Tibial artery (tissue), 4 donors: Measurements from ENCODE around the gene VASN.

ENCODE experiments used
- DNase-seq, 2 donors: peaks; one replicate each; pipeline ENCODE4 v3.0.0-alpha.2; 2019
- H3K27ac ChIP-seq, 2 donors: fragments of 200-600 bp; sonication (generic) in 1 of 2; 1 replicate in 1 of 2; 2 replicates in 1 of 2; pipeline ENCODE4 v1.5.1; 2018 to 2019; ENCODE audit warnings: mild to moderate bottlenecking in 1 of 2
- H3K27me3 ChIP-seq, 2 donors: fragments of 200-600 bp; sonication (generic) in 1 of 2; one replicate each; pipeline versions ENCODE4 v1.5.1 to v1.6.0; 2016 to 2019
- H3K36me3 ChIP-seq, 3 donors: fragments of 200-600 bp; sonication (generic) in 2 of 3; one replicate each; pipeline ENCODE4 v1.5.1; 2016 to 2019; ENCODE audit warnings: mild to moderate bottlenecking in 2 of 3
- H3K4me1 ChIP-seq, 4 donors: fragments of 200-600 bp; sonication (generic) in 2 of 4; 1 replicate in 3 of 4; 2 replicates in 1 of 4; pipeline ENCODE4 v1.5.1; 2016 to 2019
- H3K4me3 ChIP-seq, 2 donors: fragments of 200-600 bp; sonication (generic) in 1 of 2; 1 replicate in 1 of 2; 2 replicates in 1 of 2; pipeline ENCODE4 v1.5.1; 2018 to 2019; ENCODE audit warnings: mild to moderate bottlenecking in 2 of 2
- H3K9me3 ChIP-seq, 3 donors: fragments of 200-600 bp; sonication (generic) in 1 of 3; one replicate each; pipeline ENCODE4 v1.5.1; 2016 to 2019
- intact Hi-C: fragments of 100-400 bp; cut with DNase I; formaldehyde crosslinking; loops from one replicate; pipeline ENCODE4 v1.15.0; 2023; ENCODE audit warnings: low total_unique reads
- TF ChIP-seq, protein P1 (sequence below), 2 experiments: fragments of 200-600 bp in 1 of 2; fragments of 450-650 bp in 1 of 2; IDR thresholded peaks; one replicate each; pipeline ENCODE4 v1.5.1; 2017 to 2019; ENCODE audit warnings: antibody characterized with exemption in 2 of 2, mild to moderate bottlenecking in 1 of 2, moderate library complexity in 1 of 2

VASN gene

DNA sequence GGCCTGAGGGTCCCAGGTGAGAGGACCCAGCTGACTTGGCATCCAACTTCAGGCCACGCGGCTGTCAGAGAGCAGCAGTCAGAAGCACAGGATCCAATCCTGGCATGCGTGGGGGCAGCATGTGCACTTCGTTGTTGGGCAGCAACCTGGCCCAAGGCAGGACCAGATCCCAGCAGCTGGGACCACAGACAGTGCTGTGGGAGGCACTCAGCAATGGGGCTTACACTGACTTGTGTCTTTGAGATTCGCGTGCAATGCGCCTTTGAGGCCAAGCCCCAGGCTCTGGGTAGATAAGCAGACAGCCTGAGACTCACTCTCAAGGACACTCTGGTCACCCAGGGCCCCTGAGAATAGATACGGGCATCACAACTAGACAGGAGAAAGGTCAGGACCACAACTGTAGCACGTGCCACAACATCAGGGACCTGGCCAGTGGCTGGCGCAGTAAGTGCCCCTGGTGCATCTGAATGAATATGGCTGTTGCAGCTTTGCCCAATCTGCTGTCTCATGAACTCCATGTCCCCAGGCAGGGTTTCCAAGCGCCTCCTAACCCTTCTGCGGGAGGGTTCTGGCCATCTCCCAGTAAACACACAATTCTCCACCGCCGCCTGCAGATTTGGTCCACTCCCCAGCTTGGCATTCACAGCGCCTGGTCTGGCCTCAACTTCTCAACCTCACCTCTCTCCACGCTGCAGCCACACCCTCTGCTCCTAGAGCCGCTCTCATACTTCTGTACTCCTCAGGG, 23.7 kb upstream of the VASN start:
- TF ChIP-seq, protein P1, sequence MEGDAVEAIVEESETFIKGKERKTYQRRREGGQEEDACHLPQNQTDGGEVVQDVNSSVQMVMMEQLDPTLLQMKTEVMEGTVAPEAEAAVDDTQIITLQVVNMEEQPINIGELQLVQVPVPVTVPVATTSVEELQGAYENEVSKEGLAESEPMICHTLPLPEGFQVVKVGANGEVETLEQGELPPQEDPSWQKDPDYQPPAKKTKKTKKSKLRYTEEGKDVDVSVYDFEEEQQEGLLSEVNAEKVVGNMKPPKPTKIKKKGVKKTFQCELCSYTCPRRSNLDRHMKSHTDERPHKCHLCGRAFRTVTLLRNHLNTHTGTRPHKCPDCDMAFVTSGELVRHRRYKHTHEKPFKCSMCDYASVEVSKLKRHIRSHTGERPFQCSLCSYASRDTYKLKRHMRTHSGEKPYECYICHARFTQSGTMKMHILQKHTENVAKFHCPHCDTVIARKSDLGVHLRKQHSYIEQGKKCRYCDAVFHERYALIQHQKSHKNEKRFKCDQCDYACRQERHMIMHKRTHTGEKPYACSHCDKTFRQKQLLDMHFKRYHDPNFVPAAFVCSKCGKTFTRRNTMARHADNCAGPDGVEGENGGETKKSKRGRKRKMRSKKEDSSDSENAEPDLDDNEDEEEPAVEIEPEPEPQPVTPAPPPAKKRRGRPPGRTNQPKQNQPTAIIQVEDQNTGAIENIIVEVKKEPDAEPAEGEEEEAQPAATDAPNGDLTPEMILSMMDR (IDR thresholded peaks at IDR 0.05): no peak
- DNase-seq: no peak
- Histone ChIP-seq H3K9me3 (no peaks in the 10 kb centered on the region), H3K4me1 (peaks cover 0 to 38% (median 28%) of the 10 kb centered on the region in 4 donors), H3K4me3 (no peak overlapping the region), H3K27ac (peak overlapping the region; percentile 5 to 32), H3K36me3 (peaks cover 0 to 11% (median 0%) of the 10 kb centered on the region in 3 donors), H3K27me3 (no peaks in the 10 kb centered on the region)
- intact Hi-C loops: no loop called here

DNA sequence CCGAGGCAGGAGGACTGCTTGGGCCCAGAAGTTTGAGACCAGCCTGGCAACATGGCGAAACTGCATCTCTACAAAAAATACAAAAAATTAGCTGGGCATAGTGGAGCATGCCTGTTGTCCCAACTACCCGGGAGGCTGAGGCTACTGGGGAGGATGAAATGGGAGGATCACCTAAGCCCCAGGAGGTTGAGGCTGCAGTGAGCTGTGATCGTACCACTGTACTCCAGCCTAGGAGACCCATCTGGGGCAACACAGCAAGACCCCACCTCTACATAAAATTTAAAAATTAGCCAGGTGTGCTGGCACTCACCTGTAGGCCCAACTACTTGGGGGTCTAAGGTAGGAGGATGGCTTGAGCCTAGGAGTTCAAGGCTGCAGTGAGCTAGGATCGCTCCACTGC, 22.3 kb upstream of the VASN start:
- intact Hi-C loops: no loop called here
- Histone ChIP-seq H3K4me1 (peaks cover 0 to 38% (median 28%) of the 10 kb centered on the region in 4 donors), H3K27ac (no peak overlapping the region), H3K4me3 (no peak overlapping the region), H3K9me3 (no peaks in the 10 kb centered on the region), H3K36me3 (peaks cover 0 to 12% (median 0%) of the 10 kb centered on the region in 3 donors), H3K27me3 (no peaks in the 10 kb centered on the region)
- TF ChIP-seq, protein P1 (IDR thresholded peaks at IDR 0.05): no peak
- DNase-seq: no peak

DNA sequence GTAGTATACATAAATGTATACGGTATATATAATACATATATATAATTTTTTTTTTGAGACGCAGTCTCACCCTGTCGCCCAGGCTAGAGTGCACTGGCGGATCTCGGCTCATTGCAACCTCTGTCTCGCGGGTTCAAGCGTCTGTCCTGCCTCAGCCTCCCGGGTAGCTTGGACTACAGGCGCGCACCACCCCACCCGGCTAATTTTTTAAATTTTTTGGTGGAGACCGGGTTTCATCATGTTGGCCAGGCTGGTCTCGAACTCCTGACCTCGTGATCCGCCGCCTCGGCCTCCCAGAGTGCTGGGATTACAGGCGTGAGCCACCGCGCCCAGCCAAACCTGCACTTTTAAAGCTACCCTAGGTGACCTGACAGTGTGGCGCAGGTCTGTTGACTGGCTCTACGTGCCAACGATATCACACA, 21.3 kb upstream of the VASN start:
- intact Hi-C loops: no loop called here
- TF ChIP-seq, protein P1 (IDR thresholded peaks at IDR 0.05): no peak
- peaks cover 0 to 21% (median 0%) of the 10 kb centered on the region in 3 donors for H3K36me3 ChIP-seq
- peak overlapping the region; percentile 82 to 87 for H3K27ac ChIP-seq
- H3K27me3 ChIP-seq: no peaks in the 10 kb centered on the region
- DNase-seq: no peak
- H3K4me1 ChIP-seq: peaks cover 0 to 38% (median 28%) of the 10 kb centered on the region in 4 donors
- H3K9me3 ChIP-seq: no peaks in the 10 kb centered on the region
- H3K4me3 ChIP-seq: peak overlapping the region; percentile 79 to 90

DNA sequence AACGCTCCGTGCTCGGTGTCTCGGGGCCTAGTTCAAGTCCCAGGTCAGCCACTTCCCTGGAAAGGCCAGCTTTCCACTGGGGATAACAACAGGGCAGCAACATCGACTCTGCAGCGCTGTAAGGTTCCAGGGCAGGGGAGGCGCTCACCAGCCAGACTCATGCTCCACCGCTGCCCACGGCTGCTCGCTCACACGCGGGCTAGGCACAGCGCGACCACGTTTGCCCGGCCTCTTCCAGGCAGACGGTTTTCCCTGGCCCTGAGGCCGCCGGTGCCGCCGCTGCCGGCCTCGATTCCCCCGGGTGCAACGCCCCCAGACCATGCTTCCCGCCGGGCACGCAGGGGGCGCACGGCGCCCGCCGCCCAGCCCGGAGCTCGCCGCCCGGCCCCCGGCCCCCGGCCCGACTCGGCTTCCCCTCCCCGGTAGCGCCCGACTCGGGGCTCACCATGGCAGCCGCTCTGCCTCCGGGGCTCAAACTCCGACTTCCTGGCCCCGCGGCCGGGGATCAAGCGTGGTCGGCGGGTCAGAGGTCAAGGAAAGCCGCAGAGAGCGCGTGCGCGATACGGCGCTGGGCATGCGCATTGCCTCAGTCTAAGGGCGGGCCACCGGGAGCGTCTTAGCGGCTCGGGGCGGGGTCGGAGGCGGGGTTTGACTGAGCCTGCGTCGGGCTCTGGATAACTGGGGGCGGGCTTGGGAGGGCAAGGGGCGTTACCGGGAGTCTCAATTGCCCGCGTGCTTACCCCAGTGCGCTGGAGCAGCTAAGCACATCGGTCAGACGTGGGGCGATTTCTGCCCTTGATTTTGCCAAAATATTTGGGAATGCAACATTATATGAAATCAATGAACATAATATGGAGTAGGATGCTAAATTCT, 20.6 kb upstream of the VASN start, which contains the start of gene PAM16:
PAM16 (minus strand) TSS at position 535 of the 873 bp plus-strand sequence; CDS start at position 448, 87 bp downstream.
- Histone ChIP-seq H3K36me3 (peaks cover 0 to 21% (median 0%) of the 10 kb centered on the region in 3 donors), H3K27ac (peak within 1 kb of the TSS; percentile 82 to 87), H3K4me1 (peaks cover 0 to 38% (median 28%) of the 10 kb centered on the region in 4 donors), H3K4me3 (peak within 1 kb of the TSS; percentile 79 to 90), H3K9me3 (no peaks in the 10 kb centered on the region), H3K27me3 (no peaks in the 10 kb centered on the region)
- TF ChIP-seq, protein P1 (IDR thresholded peaks at IDR 0.05): no peak
- intact Hi-C loops: no loop called here
- peak; percentile 96 to 98 for DNase-seq

DNA sequence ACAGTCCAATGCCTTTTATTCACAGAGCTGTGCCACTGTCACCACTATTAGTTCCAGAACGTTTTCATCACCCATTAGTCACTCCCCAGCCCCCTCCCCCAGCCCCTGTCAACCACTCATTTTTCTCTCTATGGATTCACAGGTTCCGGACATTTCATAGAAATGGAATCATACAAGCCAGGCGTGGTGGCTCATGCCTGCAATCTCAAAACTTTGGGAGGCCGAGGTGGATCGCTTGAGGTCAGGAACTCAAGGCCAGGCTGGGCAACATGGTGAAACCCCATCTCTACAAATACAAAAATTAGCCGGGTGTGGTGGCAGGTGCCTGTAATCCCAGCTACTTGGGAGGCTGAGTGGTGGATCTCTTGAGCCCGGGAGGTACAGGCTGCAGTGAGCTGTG, 19.8 kb upstream of the VASN start:
- H3K9me3 ChIP-seq: no peaks in the 10 kb centered on the region
- H3K4me3 ChIP-seq: no peak overlapping the region
- TF ChIP-seq, protein P1 (IDR thresholded peaks at IDR 0.05): no peak
- peaks cover 0 to 21% (median 0%) of the 10 kb centered on the region in 3 donors for H3K36me3 ChIP-seq
- peaks cover 0 to 37% (median 27%) of the 10 kb centered on the region in 4 donors for H3K4me1 ChIP-seq
- intact Hi-C loops: no loop called here
- peak overlapping the region in 1 of 2 donors; percentile 82 for H3K27ac ChIP-seq
- no peak for DNase-seq
- no peaks in the 10 kb centered on the region for H3K27me3 ChIP-seq
